HG02588 (cell line): ENCODE results near the gene SYNPR.

Experiments used
- ATAC-seq: cut with Tn5 transposase; IDR thresholded peaks from one replicate; pipeline ENCODE4 v1.9.1; 2021; ENCODE audit warnings: mild to moderate bottlenecking, moderate library complexity; ENCODE audit not compliant: unreplicated experiment

SYNPR gene

DNA sequence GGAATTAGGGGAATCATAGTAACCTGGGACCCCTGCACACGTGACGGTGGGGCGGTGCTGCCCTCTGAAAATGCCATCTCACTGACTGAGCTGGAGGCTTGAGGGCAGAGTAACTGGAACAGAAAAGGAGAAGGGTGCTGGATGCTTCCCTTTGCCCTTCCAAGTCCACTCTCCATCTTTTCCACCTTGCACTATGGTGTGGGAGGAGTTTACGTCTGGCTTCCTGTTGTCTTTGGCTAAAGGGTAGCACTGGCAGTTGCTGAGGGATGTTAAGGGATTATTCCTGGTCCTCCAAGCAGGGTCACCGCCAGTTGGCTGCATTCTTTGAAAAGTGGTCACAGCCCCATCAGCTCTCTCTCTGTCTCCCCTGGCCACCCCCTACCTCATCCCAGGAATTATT lies 245.0 kb downstream of the SYNPR start:
- no peak for ATAC-seq

DNA sequence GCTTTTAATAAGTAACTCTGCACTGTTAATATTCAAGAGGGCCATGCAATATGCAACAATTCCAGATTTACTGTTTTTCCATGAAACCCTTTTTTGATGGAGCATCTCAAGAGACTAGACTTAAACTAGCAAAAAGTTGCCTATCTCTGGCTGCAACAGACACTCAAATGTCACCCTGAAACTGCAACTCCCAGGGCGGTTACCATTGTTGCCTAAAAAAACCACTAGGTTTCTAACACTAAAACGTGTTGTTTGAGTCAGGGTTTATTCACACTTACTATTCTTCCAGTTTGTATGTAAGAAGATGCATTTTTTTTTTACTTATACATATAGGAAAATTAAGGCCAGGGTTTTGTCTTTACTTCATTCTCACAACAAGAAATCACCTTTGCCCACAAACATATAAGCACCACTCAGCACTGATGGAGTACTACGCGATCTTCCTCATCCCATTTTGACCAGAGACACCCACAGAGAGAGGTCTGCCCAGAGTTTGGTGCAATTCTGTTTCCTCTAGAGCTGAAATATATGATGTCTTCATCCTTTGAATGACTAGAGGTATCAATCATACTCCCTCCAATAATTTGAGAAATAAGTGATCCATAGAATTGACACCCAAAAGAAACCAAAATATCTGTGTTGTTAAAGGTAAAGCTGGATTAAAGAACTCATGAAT lies 250.4 kb downstream of the SYNPR start:
- ATAC-seq = no peak

DNA sequence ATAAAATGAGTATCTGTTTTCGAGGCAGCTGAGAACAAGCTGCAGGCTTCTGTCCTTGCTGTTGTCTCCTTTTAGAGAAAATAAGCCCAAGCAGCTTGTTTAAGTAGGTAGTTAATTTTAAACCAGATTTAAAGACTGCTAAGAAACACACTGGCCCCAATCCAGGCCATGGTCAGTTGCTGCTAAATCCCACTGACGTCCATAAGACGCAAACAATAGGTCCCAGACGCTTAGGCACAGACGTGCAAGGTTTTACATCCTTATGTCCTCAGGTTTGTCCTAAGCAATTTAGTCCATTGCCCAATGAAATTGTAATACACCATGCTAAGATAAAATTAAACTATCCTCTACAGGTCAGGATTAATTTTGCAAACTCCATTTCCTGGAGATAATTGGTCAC lies 254.4 kb downstream of the SYNPR start:
- no peak for ATAC-seq

DNA sequence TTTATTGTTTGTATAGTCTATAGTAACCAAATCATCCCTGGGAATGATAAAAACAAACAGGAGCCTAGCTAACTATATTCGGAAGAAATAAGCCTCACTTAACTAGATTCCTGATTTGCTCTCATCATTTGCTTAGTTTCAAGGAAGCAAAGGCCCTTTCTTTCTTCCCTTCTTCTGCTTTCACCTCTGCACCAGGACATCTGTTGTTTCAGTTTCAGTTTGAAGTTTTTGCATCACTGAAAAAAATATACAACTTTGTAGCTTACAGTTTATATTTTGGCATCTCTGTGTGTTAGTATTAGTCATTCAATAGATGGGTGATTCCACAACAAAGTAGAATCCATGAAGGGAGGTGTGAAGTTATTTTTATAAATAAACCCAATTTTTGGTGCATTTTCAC lies 260.8 kb downstream of the SYNPR start:
- no peak for ATAC-seq

DNA sequence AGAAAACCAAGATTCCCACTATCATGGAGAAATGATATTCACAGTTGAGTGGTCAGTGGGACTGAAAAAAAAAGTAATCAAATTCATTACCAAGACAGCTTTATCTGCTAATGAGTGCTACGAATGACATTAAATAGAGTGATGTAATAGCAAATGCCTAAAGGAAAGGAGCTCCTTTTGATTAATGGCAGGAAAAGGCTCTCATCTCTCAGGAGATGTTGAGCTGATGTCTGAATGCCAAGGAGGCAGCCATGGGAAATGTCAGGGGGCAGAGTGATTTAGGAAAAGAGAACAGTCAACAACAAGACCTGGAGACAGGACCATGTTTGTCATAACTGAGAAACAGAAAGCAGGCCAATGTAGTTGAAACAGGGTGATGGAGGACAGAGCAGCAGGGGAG lies 277.7 kb downstream of the SYNPR start:
- no peak for ATAC-seq

DNA sequence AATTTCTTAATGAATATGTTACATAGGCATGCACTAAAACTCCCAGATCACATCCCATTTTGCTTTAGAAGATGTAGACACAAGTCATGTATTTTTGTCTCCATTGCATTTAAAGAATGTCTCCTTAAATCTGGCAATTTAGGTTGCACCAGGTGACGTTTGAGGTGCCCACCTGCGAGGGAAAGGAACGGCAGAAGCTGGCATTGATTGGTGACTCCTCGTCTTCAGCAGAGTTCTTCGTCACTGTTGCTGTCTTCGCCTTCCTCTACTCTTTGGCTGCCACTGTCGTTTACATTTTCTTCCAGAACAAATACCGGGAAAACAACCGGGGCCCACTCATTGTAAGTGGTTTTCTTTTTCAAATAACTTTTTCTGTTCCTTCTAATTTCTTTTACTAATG lies 278.3 kb downstream of the SYNPR start:
- ATAC-seq = no peak

DNA sequence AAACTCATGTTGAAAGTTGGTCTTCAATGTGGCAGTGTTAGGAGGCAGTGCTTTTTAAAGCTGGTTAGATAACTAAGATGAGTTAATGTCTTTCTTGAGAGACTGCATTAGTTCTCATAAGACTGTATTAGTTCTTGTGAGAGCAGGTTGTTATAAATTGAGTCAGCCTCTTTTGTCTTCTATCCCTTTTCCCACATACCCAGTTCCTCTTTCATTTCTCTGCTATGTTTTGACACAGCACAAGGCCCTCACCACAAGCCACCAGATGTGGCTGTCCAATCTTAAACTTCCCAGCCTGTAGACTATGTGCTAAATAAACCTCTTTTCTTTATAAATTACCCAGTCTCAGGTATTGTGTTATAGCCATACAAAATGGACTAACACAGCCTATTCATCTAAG lies 279.8 kb downstream of the SYNPR start:
- no peak for ATAC-seq

DNA sequence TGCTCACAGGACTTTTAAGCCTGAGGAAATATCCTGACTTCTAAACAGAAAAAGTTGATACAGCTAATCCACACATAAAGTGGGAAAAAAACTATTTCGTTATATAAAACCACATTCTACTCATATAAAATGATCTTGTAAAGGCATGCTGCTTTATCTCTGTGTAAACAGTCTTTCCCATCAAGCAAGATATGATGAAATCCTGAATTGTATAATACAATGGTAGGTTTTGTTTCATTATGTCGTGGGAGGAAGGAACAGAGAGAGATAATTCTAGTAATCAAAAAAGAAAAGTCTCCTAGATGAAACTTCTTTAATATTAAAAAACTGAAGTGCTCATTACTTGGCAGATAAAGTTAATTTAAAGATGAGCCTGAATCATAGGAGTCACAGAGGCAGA lies 281.8 kb downstream of the SYNPR start:
- ATAC-seq = no peak

DNA sequence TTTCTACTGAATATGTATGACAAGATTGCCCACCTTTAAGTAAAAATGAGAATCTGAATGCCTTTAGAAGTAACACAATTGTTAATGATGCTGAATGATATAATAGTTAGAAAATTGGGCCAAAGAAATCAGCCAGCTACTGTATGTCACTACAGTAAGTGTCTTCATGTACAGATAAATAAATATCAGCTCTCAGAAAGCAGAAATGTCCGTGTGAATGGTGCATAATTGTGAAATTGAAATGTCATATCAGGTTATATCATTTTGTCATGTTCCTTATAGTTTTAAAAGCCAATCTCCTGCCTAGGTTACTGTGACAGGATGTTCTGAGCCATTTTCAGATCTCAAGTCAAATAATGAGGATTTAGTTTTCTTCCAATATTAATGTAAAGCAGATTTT lies 283.8 kb downstream of the SYNPR start:
- ATAC-seq = no peak

DNA sequence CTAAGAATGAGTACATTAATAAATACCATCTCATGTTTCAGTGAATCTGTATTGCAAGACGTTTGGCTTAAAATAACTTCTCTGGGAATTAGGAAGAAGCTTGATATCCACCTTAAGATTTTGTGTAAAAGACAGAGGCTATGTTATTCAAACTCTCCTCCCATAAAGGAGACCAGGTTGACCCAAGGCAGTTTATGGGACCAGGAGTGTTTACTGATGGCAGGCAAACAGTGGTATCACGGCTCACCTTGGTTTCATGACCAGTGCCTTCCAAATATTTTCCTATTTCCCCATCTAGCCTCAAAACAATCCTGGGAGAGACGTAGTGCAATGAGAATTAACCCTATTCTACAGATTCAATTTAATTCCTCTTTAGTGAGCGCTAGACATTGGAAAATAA lies 284.2 kb downstream of the SYNPR start:
- ATAC-seq = no peak

DNA sequence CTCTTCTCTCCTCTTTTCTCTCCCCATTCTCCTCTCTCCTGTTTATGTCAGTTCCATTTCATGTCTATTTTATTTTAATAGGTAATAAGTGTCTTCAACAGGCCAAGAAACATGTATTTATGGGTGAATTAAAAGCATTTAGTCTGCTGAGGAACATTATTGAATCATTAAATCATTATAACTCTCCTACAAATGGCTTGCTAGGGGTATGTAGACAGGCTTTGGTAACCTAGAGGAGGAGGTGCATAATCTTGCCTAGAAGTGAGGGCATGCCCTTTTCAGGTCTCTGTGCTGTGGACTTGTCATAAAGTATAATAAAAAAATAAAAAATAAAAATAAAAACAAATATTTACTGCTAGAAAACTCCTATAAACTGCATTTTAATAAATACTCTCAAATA lies 285.5 kb downstream of the SYNPR start:
- ATAC-seq = no peak

DNA sequence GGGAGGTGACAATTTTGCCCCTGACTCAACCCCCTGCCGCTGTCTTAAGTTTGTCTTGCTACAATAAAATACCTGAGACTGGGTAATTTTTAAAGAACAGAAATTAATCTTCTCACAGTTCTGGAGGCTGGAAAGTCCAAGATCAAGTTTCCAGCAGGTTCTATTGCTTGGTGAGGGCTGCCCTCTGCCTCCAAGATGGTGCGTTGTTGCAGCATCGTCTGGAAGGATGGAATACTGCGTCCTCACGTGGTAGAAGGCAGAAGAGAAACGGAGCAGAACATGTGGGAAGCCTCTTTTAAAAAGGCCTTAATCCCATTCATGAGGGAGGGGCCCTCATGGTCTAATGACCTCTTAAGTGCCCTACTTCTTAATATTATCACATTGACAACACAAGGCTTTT lies 287.1 kb downstream of the SYNPR start:
- no peak for ATAC-seq

DNA sequence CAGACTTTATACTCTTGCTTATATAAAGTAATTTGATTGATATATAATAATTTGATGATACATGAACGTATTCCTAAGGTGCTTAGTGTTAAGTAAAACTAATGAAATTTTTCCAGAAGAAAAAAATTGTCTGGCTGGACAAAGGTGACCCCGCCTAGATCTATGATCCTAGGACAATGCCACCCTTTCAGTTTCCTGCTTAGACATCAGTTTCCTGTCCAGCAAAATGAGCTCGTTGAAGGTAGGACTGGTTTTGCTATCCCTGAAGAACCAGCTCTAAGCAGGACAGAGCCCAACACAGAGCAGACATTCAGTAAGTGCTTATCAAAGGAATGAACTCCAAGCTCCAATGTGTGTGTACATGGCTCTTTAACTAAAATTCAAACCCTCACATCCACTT lies 293.6 kb downstream of the SYNPR start:
- no peak for ATAC-seq

DNA sequence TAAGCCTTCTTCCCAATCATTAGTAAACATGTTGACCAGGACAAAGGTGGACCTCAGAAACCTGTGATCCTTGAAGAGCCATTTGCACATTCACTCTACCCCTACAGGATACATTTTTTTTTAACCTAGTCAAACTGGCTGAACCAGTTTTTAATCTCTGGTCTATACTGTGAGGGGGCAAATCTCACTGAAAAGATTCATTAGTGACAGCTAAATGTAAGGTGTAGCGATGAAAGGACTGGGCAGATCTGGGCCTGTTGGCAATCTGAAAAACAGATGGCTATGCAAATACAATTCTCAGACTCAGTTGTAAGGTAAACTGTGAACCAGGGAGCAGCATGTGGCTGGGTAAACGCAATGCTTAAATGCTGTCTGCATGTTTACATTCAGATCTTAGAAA lies 298.7 kb downstream of the SYNPR start:
- ATAC-seq = no peak

DNA sequence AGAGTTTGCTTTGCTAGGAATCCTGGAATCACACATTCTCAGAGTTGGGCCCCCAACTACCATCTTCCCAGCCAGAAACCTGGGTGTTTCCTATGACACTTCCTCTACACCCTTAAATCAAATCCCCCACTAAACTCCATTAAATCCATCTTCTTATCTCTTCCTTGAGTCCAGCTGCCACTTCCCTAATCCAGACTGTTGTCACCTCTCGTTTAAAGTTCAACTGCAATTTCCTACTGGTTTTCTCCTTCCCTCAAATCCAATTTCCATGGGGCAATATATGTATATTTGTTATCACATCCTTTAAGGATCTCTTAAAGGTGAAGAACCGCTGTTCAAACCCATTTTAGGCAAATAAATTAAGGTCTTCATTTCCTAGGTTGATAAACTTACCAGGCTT lies 300.8 kb downstream of the SYNPR start:
- ATAC-seq = no peak

DNA sequence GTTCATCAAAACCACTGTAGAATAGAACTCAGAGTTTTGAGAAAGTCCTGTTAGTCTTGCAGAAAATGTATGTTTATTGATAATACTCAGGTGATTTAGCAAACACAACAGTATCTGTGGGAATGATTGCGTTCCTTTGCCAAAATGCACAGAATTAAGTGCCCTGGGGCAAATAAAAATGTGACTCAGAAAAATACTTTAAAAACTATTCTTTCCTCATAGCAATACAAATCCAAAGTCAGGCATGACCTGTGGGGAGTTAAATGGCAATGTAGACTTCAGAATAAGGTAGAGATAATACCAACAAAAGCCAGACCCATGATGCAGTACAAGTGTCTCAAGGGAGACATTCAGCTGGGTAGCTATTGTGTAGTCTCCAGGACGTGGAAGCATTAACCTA lies 302.0 kb downstream of the SYNPR start:
- ATAC-seq = no peak

DNA sequence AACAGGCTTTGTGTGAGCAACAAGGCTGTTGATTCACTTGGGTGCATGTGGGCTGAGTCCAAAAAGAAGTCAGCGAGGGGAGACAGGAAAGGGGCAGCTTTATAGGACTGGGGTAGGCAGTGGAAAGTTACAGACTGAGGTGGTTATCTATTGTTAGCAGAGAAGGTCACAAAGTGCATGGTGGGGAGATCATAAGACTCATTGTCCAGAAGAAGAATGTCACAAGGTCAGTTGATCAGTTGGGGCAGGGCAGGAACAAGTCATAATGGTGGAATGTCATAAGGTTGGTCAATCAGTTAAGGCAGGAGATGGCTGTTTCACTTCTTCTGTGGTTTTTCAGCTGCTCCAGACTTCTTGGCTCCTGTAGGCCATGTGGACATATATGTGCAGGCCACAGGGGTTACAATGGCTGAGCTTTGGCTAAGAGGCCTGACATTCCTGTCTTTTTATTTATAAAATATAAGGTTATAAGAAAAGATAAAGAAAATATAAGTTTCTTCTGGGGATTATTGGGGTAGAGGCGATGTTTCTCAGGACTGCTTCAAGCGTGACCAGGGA lies 304.9 kb downstream of the SYNPR start:
- no peak for ATAC-seq

DNA sequence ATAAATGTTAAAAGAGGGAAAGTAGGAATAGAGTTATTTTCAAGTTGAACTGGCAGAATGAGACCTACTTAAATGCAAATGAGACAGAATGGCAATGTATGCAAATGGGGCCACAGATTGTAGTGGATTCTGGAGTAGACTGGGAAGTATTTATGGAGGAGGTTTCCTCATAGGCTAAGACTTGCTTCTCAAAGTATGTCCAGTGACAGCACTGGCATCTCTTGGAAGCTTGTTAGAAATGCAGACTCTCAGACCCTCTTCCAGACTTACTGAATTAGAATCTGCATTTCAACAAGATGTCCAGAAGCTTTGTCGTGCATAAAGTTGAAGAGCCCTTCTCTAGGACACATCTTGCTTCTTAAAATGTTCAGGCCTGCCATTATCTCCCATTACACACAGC lies 306.6 kb downstream of the SYNPR start:
- ATAC-seq = no peak

DNA sequence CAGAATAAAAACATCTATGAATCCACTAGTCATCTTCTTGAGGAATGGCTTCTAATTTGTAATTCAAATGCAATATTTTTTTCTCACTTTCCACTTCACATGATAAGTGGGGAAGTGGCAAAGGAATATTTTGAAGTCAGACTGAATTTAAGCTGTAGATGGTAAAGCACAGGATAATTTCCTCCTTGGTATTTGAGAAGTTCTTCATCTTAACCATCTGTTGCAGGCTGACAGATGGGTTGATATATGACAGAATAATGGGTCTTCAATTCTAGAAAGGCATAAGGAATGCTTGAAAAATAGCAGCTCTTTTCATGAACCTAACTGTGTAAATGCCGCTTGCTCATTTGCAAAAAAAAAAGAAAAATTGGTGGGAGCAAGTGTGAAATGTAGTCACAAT lies 307.8 kb downstream of the SYNPR start:
- ATAC-seq = no peak

DNA sequence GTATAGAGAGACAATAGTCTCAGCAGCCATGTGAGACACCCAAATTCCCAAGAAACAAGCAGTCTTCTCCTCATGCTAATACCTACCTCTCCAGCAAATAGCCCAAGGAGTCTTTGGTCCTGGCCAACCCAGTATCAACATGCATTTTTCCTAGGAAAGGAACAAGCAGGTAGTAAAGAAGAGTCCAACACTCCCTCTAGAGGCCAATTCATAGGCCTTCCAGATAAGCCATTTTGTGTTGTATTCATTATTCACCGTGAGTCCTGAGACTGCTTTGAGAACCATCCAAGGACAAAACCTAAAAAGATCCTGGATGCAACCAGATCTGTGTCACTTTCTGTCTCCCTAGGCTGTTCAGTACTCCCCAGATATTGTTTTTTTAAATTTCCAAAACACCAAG lies 310.8 kb downstream of the SYNPR start:
- ATAC-seq = no peak

DNA sequence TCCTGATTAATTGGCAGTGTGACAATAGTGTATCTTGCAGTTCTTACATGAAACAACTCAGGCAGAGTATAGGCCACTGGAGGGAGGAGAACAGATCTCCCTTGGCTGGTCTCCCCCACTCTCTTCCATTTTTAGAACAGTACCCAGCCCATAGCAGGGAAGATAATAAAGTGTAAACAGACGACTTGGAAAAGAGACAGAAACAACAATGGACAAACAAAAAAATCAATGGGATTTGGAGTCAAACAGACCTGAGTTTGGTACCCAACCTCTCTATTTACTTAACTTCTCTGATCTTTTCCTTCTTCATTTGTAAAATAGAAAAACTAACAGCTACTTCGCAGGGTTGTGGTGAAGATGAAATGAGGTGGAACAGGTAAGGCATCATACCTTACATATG lies 315.7 kb downstream of the SYNPR start:
- ATAC-seq = no peak

DNA sequence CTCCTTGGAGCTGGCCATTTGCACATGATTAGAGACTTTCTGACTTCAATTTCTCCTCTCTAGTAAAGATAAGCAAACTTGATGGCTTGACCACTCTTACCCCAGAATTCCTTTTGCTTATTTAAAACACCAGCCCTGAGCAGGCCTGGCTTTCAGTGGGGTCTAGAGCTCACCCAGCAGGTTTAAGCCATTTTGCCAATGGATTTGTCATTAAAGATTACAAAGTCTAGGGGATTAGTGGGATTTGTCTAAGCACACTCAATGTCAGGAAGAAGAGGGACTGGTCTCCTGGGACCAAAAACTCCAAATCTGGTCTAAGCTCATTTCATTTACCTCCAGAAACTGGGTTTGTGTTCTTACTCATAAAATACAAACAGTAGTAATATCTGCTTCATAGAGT lies 317.1 kb downstream of the SYNPR start:
- no peak for ATAC-seq

DNA sequence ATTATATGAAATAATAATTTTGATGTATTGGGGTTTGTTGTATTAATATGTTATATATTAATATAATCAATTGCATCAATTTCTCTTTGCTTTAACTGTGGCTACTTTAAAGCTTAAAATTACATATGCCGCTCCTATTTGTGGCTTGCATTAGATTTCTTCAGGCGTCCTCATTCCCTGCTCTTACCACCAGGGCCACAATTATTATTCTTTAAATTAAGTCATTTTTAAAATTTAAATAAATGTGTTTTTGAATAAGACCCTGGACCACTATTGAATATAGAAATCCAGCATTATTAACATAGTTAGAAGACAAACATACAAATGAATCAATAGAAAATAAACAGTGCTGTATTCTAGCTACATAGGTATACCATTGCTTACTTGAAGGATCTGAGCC lies 318.9 kb downstream of the SYNPR start:
- ATAC-seq = no peak
